Endothelial cell of umbilical vein (primary cell): ENCODE data around the gene ZDHHC14. TPM values are rescaled to one million over a fixed set of nuclear protein-coding genes. Genes with fewer than 3 reads are reported as not detected.
"Not testable (repeated sequence)": the region's sequence is repeated elsewhere in the genome, so short reads cannot be mapped to it uniquely, and the experiment has no call there.

ENCODE experiments used
- BruUV-seq: library from RNA; stranded (reverse); fragments of 400-500 nt; replicated peaks from 2 replicates; lab custom pipeline; 2021; lab: Mats Ljungman, UMichigan
- CTCF ChIA-PET: fragments of 300-600, 350-600 bp; sonication (Branson Sonifier 250); formaldehyde crosslinking; loops from one replicate; lab custom pipeline; 2021; ENCODE audit warnings: antibody characterized with exemption, inconsistent platforms; lab: Charles Lee
- POLR2A ChIA-PET: fragments of 300-600, 350-600 bp; sonication (Branson Sonifier 250); formaldehyde crosslinking; loops from one replicate; lab custom pipeline; 2021; ENCODE audit warnings: antibody characterized with exemption, inconsistent platforms; lab: Charles Lee
- DNase-seq: peaks from one replicate; pipeline ENCODE4 v3.0.0-alpha.2; 2011; ENCODE audit warnings: low read depth, low spot score
- FAIRE-seq: peaks from 2 replicates; lab custom pipeline; 2011; peaks lifted over from hg19 to GRCh38; lab: Jason Lieb, UNC
- H2AFZ ChIP-seq: 2 replicates; pipeline ENCODE4 v1.6.0; 2012; ENCODE audit warnings: low read depth, low read length, control low read depth, inconsistent platforms
- H3K27ac ChIP-seq: 2 replicates; pipeline ENCODE4 v1.5.1; 2011; ENCODE audit warnings: low read depth, mild to moderate bottlenecking, control low read depth, low read length, moderate library complexity; ENCODE audit not compliant: insufficient read depth
- H3K27me3 ChIP-seq, 2 experiments: 2 replicates each; pipeline versions ENCODE4 v1.6.0 to v1.6.1; 2011; ENCODE audit warnings: low read length in 2 of 2, mixed read lengths in 1 of 2; ENCODE audit not compliant: control insufficient read depth in 2 of 2, insufficient read depth in 2 of 2
- H3K36me3 ChIP-seq, 2 experiments: 2 replicates in 1 of 2; 3 replicates in 1 of 2; pipeline ENCODE4 v1.5.1; 2011; ENCODE audit warnings: low read length in 2 of 2, mild to moderate bottlenecking in 1 of 2, moderate library complexity in 1 of 2; ENCODE audit not compliant: control insufficient read depth in 2 of 2, insufficient read depth in 2 of 2; ENCODE audit errors: extremely low read depth in 1 of 2
- H3K4me1 ChIP-seq: 3 replicates; pipeline ENCODE4 v1.5.1; 2011; ENCODE audit warnings: mild to moderate bottlenecking, low read length; ENCODE audit not compliant: control insufficient read depth, insufficient read depth; ENCODE audit errors: extremely low read depth
- H3K4me2 ChIP-seq: 2 replicates; pipeline ENCODE4 v1.6.1; 2011; ENCODE audit warnings: low read length, control low read depth, mixed read lengths; ENCODE audit not compliant: insufficient read depth
- H3K4me3 ChIP-seq, 3 experiments: fragments of 200-600 bp in 1 of 3; sonication (generic), shearing (Covaris generic) in 1 of 3; replicated peaks in 1 of 3; 2 replicates each; pipeline ENCODE4 v1.5.1; 2011 to 2016; ENCODE audit warnings: control low read depth in 3 of 3, low read length in 3 of 3, mild to moderate bottlenecking in 2 of 3, inconsistent platforms in 1 of 3, low read depth in 1 of 3, moderate library complexity in 1 of 3; ENCODE audit not compliant: insufficient read depth in 1 of 3
- H3K79me2 ChIP-seq: 2 replicates; pipeline ENCODE4 v1.6.0; 2012; ENCODE audit warnings: low read length, inconsistent platforms; ENCODE audit not compliant: control insufficient read depth, insufficient read depth
- H3K9ac ChIP-seq: replicated peaks from 2 replicates; pipeline ENCODE3; 2011; ENCODE audit warnings: low read length, control low read depth; ENCODE audit not compliant: insufficient read depth; ENCODE audit errors: extremely low read depth
- H3K9me1 ChIP-seq: replicated peaks from 3 replicates; pipeline ENCODE4 v1.6.0; 2011; ENCODE audit warnings: mild to moderate bottlenecking, low read length; ENCODE audit not compliant: control insufficient read depth, insufficient read depth; ENCODE audit errors: extremely low read depth
- H3K9me3 ChIP-seq: replicated peaks from 2 replicates; pipeline ENCODE4 v1.5.1; 2012; ENCODE audit warnings: low read length, inconsistent platforms; ENCODE audit not compliant: control insufficient read depth, insufficient read depth
- H4K20me1 ChIP-seq: replicated peaks from 2 replicates; pipeline ENCODE3; 2011; ENCODE audit warnings: mild to moderate bottlenecking, low read length; ENCODE audit not compliant: control insufficient read depth, insufficient read depth; ENCODE audit errors: extremely low read depth
- CTCF ChIP-seq, 2 donors: IDR thresholded peaks; 1 replicate in 1 of 2; 2 replicates in 1 of 2; pipeline ENCODE4 v1.5.1; 2011; ENCODE audit warnings: low read length in 2 of 2, mild to moderate bottlenecking in 2 of 2, moderate library complexity in 2 of 2, control low read depth in 1 of 2, inconsistent platforms in 1 of 2, low read depth in 1 of 2; ENCODE audit not compliant: insufficient read depth in 1 of 2; ENCODE audit errors: extremely low read depth in 1 of 2
- EZH2 ChIP-seq: IDR thresholded peaks from 2 replicates; pipeline ENCODE4 v1.6.1; 2012; ENCODE audit warnings: borderline replicate concordance, low read depth, mild to moderate bottlenecking, moderate library complexity, low read length, inconsistent platforms; ENCODE audit not compliant: severe bottlenecking
- JUN ChIP-seq: IDR thresholded peaks from 2 replicates; pipeline ENCODE4 v1.6.1; 2011; ENCODE audit warnings: borderline replicate concordance, low read depth; ENCODE audit not compliant: insufficient read length, insufficient read depth
- MYC ChIP-seq: IDR thresholded peaks from one replicate; pipeline ENCODE4 v1.6.1; 2011; ENCODE audit warnings: mild to moderate bottlenecking, low read depth, low read length
- POLR2A ChIP-seq: IDR thresholded peaks from 2 replicates; pipeline ENCODE4 v1.6.1; 2012; ENCODE audit warnings: low read depth, mild to moderate bottlenecking, control low read depth, low read length
- POLR2AphosphoS5 ChIP-seq: IDR thresholded peaks from 2 replicates; pipeline ENCODE4 v1.6.1; 2012; ENCODE audit warnings: low read depth, mild to moderate bottlenecking, control low read depth, low read length, moderate library complexity; ENCODE audit not compliant: insufficient read depth
- dilution Hi-C: fragments of 300-500 bp; cut with MboI; formaldehyde crosslinking; loops from one replicate; pipeline ENCODE4 v1.15.0; 2019; ENCODE audit warnings: low sequenced_read_pairs; ENCODE audit not compliant: extremely low pct_ligation_motif_present
- intact Hi-C: fragments of 100-400 bp; cut with micrococcal nuclease; formaldehyde crosslinking; loops from one replicate; pipeline ENCODE4 v1.10.0; 2022
- polyA plus RNA-seq, 4 experiments: library from polyadenylated mRNA; depleted of rRNA in 3 of 4; stranded (reverse) in 3 of 4; unstranded in 1 of 4; fragments of >200 nt; gene quantifications; 2 replicates each; pipeline versions ENCODE4 v1.2.1 to v1.2.3, GENCODE V29; 2011 to 2012; ENCODE audit warnings: missing spikeins in 1 of 4
- total RNA-seq: library from RNA; stranded (reverse); gene quantifications from 2 replicates; pipeline ENCODE4 v1.2.3, GENCODE V29; 2021

Gene ZDHHC14
- total and polyA plus RNA-seq, 2 donors (not counting 3 experiments of a cell fraction or from before 2014, with no cell fraction given), result 23.0 to 25.6 TPM

- POLR2A ChIA-PET, CTCF ChIA-PET, BruUV-seq: not testable (repeated sequence)
Observed at GRCh38 chr6:157706351-157706750, 325.4 kb downstream of the ZDHHC14 start.

GRCh38 chr6:157706883-157707282, 325.9 kb downstream of the ZDHHC14 start:
- no peaks in the 10 kb centered on the region for H3K36me3 ChIP-seq
- POLR2A ChIA-PET, result no interaction called here
- no TSS peak for BruUV-seq
- no peaks in the 10 kb centered on the region for H3K9me3 ChIP-seq
- no peak overlapping the region for H2AFZ ChIP-seq
- CTCF ChIA-PET, result no interaction called here
- intact Hi-C loops (no loop called here), dilution Hi-C loops (no loop called here)
- H3K27me3 ChIP-seq, result peaks cover 0 to 2% of the 10 kb centered on the region in 2 experiments
- no peaks in the 10 kb centered on the region for H3K9me1 ChIP-seq
- no peaks in the 10 kb centered on the region for H4K20me1 ChIP-seq
- TF ChIP-seq EZH2, result no peak
- TF ChIP-seq POLR2AphosphoS5, result no peak
- no peak for TF ChIP-seq CTCF (IDR thresholded peaks at IDR 0.05; ENCODE audit: extremely low read depth in 1 of 2, insufficient read depth in 1 of 2, low read depth in 1 of 2, low read length in 2 of 2)
- TF ChIP-seq MYC, result no peak
- TF ChIP-seq JUN, result no peak
- TF ChIP-seq POLR2A, result no peak
- no peaks in the 10 kb centered on the region for H3K4me1 ChIP-seq
- no peak overlapping the region for H3K9ac ChIP-seq
- FAIRE-seq (no peak), DNase-seq (no peak)
- no peak overlapping the region for H3K27ac ChIP-seq
- no peak overlapping the region for H3K4me3 ChIP-seq
- H3K4me2 ChIP-seq, result no peak overlapping the region
- no peaks in the 10 kb centered on the region for H3K79me2 ChIP-seq

More at GRCh38 chr6:157706351-157706750, 325.4 kb downstream of the ZDHHC14 start:
- H3K9ac ChIP-seq, H4K20me1 ChIP-seq, dilution Hi-C loops, H3K9me3 ChIP-seq, H3K4me1 ChIP-seq, H2AFZ ChIP-seq, H3K27ac ChIP-seq, DNase-seq, H3K79me2 ChIP-seq, H3K9me1 ChIP-seq, FAIRE-seq, H3K27me3 ChIP-seq, H3K4me3 ChIP-seq, H3K36me3 ChIP-seq, intact Hi-C loops, H3K4me2 ChIP-seq: not testable (repeated sequence)
